OCI-LY7 (cell line): ENCODE measurements around the gene GID4. TPM values are rescaled to one million over a fixed set of nuclear protein-coding genes. Genes with fewer than 3 reads are reported as not detected.

Experiments used
- BruUV-seq: library from RNA; stranded (reverse); fragments of 400-500 nt; replicated peaks from 2 replicates; lab custom pipeline; 2021; lab: Mats Ljungman, UMichigan
- CTCF ChIA-PET: fragments of 300-600 bp; sonication (Branson Sonifier 250); formaldehyde crosslinking; loops from one replicate; lab custom pipeline; 2022; ENCODE audit warnings: antibody characterized with exemption; ENCODE audit not compliant: unreplicated experiment; lab: Charles Lee
- POLR2A ChIA-PET: fragments of 300-600 bp; sonication (Branson Sonifier 250); formaldehyde crosslinking; loops from one replicate; lab custom pipeline; 2022; ENCODE audit warnings: antibody characterized with exemption; lab: Charles Lee
- DNase-seq: peaks from one replicate; pipeline ENCODE4 v3.0.0-alpha.2; 2015; ENCODE audit warnings: low spot score
- H2AFZ ChIP-seq: fragments of 200-600 bp; sonication (generic), shearing (Covaris generic); 2 replicates; pipeline ENCODE4 v1.6.1; 2014; ENCODE audit warnings: mild to moderate bottlenecking, antibody characterized with exemption, low read length, moderate library complexity
- H3K27ac ChIP-seq: fragments of 200-600 bp; sonication (generic); 2 replicates; pipeline ENCODE4 v1.5.1; 2014; ENCODE audit warnings: mixed run types, low read depth, mild to moderate bottlenecking, moderate library complexity, low read length, inconsistent platforms; ENCODE audit not compliant: poor library complexity, severe bottlenecking
- H3K36me3 ChIP-seq: fragments of 200-600 bp; sonication (generic); 2 replicates; pipeline ENCODE4 v1.6.1; 2014; ENCODE audit warnings: mild to moderate bottlenecking, antibody characterized with exemption, low read length, moderate library complexity, mixed read lengths; ENCODE audit not compliant: insufficient read depth
- H3K4me1 ChIP-seq: fragments of 200-600 bp; sonication (generic); 2 replicates; pipeline ENCODE4 v1.5.1; 2014; ENCODE audit warnings: mild to moderate bottlenecking, low read length; ENCODE audit not compliant: insufficient read depth, poor library complexity, severe bottlenecking
- H3K4me2 ChIP-seq: fragments of 200-600 bp; sonication (generic); 2 replicates; pipeline ENCODE4 v1.6.1; 2014; ENCODE audit warnings: mild to moderate bottlenecking, low read length
- H3K4me3 ChIP-seq: fragments of 200-600 bp; sonication (generic); 2 replicates; pipeline ENCODE4 v1.5.1; 2014; ENCODE audit warnings: mild to moderate bottlenecking, low read depth, low read length; ENCODE audit not compliant: poor library complexity, severe bottlenecking
- H3K79me2 ChIP-seq: fragments of 200-600 bp; sonication (generic); 2 replicates; pipeline ENCODE4 v1.6.1; 2016; ENCODE audit warnings: low read depth, mild to moderate bottlenecking, low read length, moderate library complexity, mixed read lengths; ENCODE audit not compliant: insufficient read depth
- H3K9me2 ChIP-seq: fragments of 200-600 bp; sonication (generic); 2 replicates; pipeline ENCODE4 v1.6.1; 2016; ENCODE audit warnings: mild to moderate bottlenecking, low read length, mixed read lengths; ENCODE audit not compliant: insufficient read depth
- H3K9me3 ChIP-seq: fragments of 200-600 bp; sonication (generic); 2 replicates; pipeline ENCODE4 v1.6.1; 2014; ENCODE audit warnings: mild to moderate bottlenecking, mixed run types, low read length, mixed read lengths
- H4K20me1 ChIP-seq: fragments of 200-600 bp; sonication (generic); 2 replicates; pipeline ENCODE4 v1.6.1; 2014; ENCODE audit warnings: mild to moderate bottlenecking, antibody characterized with exemption, low read length, moderate library complexity, mixed read lengths; ENCODE audit not compliant: insufficient read depth
- CTCF ChIP-seq: fragments of 200-600 bp; sonication (generic); conservative IDR thresholded peaks from 2 replicates; pipeline ENCODE4 v1.5.1; 2014; ENCODE audit warnings: mild to moderate bottlenecking, antibody characterized with exemption, low read length, moderate library complexity, mixed read lengths
- EZH2phosphoT487 ChIP-seq: fragments of 200-600 bp; sonication (generic); IDR thresholded peaks from 2 replicates; pipeline ENCODE4 v1.6.1; 2018; ENCODE audit warnings: low read depth, borderline replicate concordance, mild to moderate bottlenecking, mixed run types, antibody characterized with exemption, low read length, moderate library complexity, mixed read lengths
- intact Hi-C: fragments of 100-400 bp; cut with micrococcal nuclease; formaldehyde crosslinking; loops from one replicate; pipeline ENCODE4 v1.10.0; 2022; ENCODE audit not compliant: unreplicated experiment
- total RNA-seq, 2 experiments: library from RNA; depleted of rRNA in 1 of 2; stranded (reverse); fragments of >200 nt in 1 of 2; shearing (Covaris generic) in 1 of 2; gene quantifications; 2 replicates each; pipeline ENCODE4 v1.2.3, GENCODE V29; 2014 to 2022

The GID4 gene
- total RNA-seq, 2 experiments from 2014 or later: 5.1 to 11.8 TPM

GRCh38 chr17:18100616-18101015, 61.4 kb downstream of the GID4 start:
- ChIA-PET CTCF (no interaction called here), POLR2A (no interaction called here)
- no TSS peak for BruUV-seq
- no peaks in the 10 kb centered on the region for H3K9me2 ChIP-seq
- no peak overlapping the region for H3K27ac ChIP-seq
- TF ChIP-seq EZH2phosphoT487 (no peak), CTCF (no peak)
- no peak overlapping the region for H2AFZ ChIP-seq
- H3K4me2 ChIP-seq: no peak overlapping the region
- no peak overlapping the region for H3K4me3 ChIP-seq
- no peaks in the 10 kb centered on the region for H4K20me1 ChIP-seq
- H3K9me3 ChIP-seq: no peaks in the 10 kb centered on the region
- peaks cover 53% of the 10 kb centered on the region for H3K36me3 ChIP-seq
- H3K79me2 ChIP-seq: no peaks in the 10 kb centered on the region
- intact Hi-C loops: no loop called here
- no peak for DNase-seq
- peaks cover 5% of the 10 kb centered on the region for H3K4me1 ChIP-seq

GRCh38 chr17:18101828-18102227, 62.6 kb downstream of the GID4 start:
- H3K9me2 ChIP-seq: no peaks in the 10 kb centered on the region
- H2AFZ ChIP-seq: no peak overlapping the region
- H3K4me2 ChIP-seq: no peak overlapping the region
- H3K27ac ChIP-seq: no peak overlapping the region
- POLR2A ChIA-PET: no interaction called here
- BruUV-seq: no TSS peak
- no peaks in the 10 kb centered on the region for H4K20me1 ChIP-seq
- TF ChIP-seq CTCF (no peak), EZH2phosphoT487 (no peak)
- peaks cover 5% of the 10 kb centered on the region for H3K4me1 ChIP-seq
- H3K79me2 ChIP-seq: no peaks in the 10 kb centered on the region
- intact Hi-C loops: no loop called here
- H3K36me3 ChIP-seq: peaks cover 41% of the 10 kb centered on the region; the same call in 1 of the 2 replicates
- no peaks in the 10 kb centered on the region for H3K9me3 ChIP-seq
- DNase-seq: no peak
- H3K4me3 ChIP-seq: no peak overlapping the region
- CTCF ChIA-PET: no interaction called here

GRCh38 chr17:18102640-18103039, 63.4 kb downstream of the GID4 start:
- H2AFZ ChIP-seq: no peak overlapping the region
- H3K79me2 ChIP-seq: no peaks in the 10 kb centered on the region
- POLR2A ChIA-PET: interaction anchor here (0.8 kb wide), 1 partner anchor 23 kb away, joined by 3 read pairs; no protein-coding TSS in a partner anchor
- H3K27ac ChIP-seq: no peak overlapping the region
- H3K36me3 ChIP-seq: peaks cover 33% of the 10 kb centered on the region; the same call in 1 of the 2 replicates
- TF ChIP-seq CTCF (no peak), EZH2phosphoT487 (no peak)
- peak; percentile 48 for DNase-seq
- no peaks in the 10 kb centered on the region for H4K20me1 ChIP-seq
- no peaks in the 10 kb centered on the region for H3K9me3 ChIP-seq
- CTCF ChIA-PET: no interaction called here
- H3K4me1 ChIP-seq: peaks cover 5% of the 10 kb centered on the region
- no peaks in the 10 kb centered on the region for H3K9me2 ChIP-seq
- no peak overlapping the region for H3K4me3 ChIP-seq
- intact Hi-C loops: no loop called here
- BruUV-seq: no TSS peak
- H3K4me2 ChIP-seq: no peak overlapping the region
